OCI-LY3 (cell line): Measurements from ENCODE around the gene CALML4.

Experiments used
- CTCF ChIP-seq: fragments of 200-600, 300-600 bp; sonication (generic); IDR thresholded peaks from 2 replicates; pipeline ENCODE4 v1.5.1; 2014; ENCODE audit warnings: antibody characterized with exemption, low read length, low read depth
- EZH2phosphoT487 ChIP-seq: fragments of 200-600 bp; shearing (Covaris generic); IDR thresholded peaks from 2 replicates; pipeline ENCODE4 v1.6.1; 2018; ENCODE audit warnings: antibody characterized with exemption, mixed run types, low read depth

GRCh38 chr15:68209272-68209671, 4.1 kb upstream of the CALML4 start:
- TF ChIP-seq CTCF (no peak), EZH2phosphoT487 (no peak)
